Fibroblast of lung (primary cell): ENCODE measurements around the gene STX8. TPM values are rescaled to one million over a fixed set of nuclear protein-coding genes. Genes with fewer than 3 reads are reported as not detected.
"Not testable (repeated sequence)": the region's sequence is repeated elsewhere in the genome, so short reads cannot be mapped to it uniquely, and the experiment has no call there.

Source experiments
- DNase-seq, 2 donors: peaks; one replicate each; pipeline versions ENCODE4 v3.0.0 to v3.0.0-alpha.2; 2010; ENCODE audit warnings: low read depth in 2 of 2
- H2AFZ ChIP-seq: 2 replicates; pipeline ENCODE4 v1.5.1; 2012; ENCODE audit warnings: low read length, control low read depth, inconsistent platforms
- H3K27ac ChIP-seq: 2 replicates; pipeline ENCODE4 v1.5.1; 2011; ENCODE audit warnings: low read length, control low read depth; ENCODE audit not compliant: insufficient read depth
- H3K27me3 ChIP-seq: 2 replicates; pipeline ENCODE4 v1.5.1; 2011; ENCODE audit warnings: mild to moderate bottlenecking, low read length; ENCODE audit not compliant: control insufficient read depth, insufficient read depth
- H3K36me3 ChIP-seq: 2 replicates; pipeline ENCODE4 v1.5.1; 2011; ENCODE audit warnings: low read length; ENCODE audit not compliant: control insufficient read depth, insufficient read depth
- H3K4me1 ChIP-seq: 2 replicates; pipeline ENCODE4 v1.5.1; 2011; ENCODE audit warnings: low read length; ENCODE audit not compliant: control insufficient read depth, insufficient read depth; ENCODE audit errors: extremely low read depth
- H3K4me2 ChIP-seq: 2 replicates; pipeline ENCODE4 v1.5.1; 2011; ENCODE audit warnings: low read length, control low read depth; ENCODE audit not compliant: insufficient read depth; ENCODE audit errors: extremely low read depth
- H3K4me3 ChIP-seq, 4 experiments: fragments of 200-600 bp in 1 of 4; sonication (generic) in 1 of 4; replicated peaks in 1 of 4; 2 replicates each; pipeline ENCODE4 v1.5.1; 2011 to 2016; ENCODE audit warnings: low read length in 4 of 4, low read depth in 3 of 4, mild to moderate bottlenecking in 3 of 4, control low read depth in 2 of 4, inconsistent platforms in 1 of 4, mixed read lengths in 1 of 4; ENCODE audit not compliant: insufficient read depth in 1 of 4; ENCODE audit errors: control extremely low read depth in 1 of 4
- H3K79me2 ChIP-seq: 2 replicates; pipeline ENCODE4 v1.5.1; 2012; ENCODE audit warnings: mild to moderate bottlenecking, low read length, inconsistent platforms; ENCODE audit not compliant: control insufficient read depth, insufficient read depth
- H3K9ac ChIP-seq: 2 replicates; pipeline ENCODE4 v1.5.1; 2011; ENCODE audit warnings: mild to moderate bottlenecking, low read length, control low read depth; ENCODE audit not compliant: insufficient read depth
- H3K9me3 ChIP-seq: 2 replicates; pipeline ENCODE4 v1.5.1; 2012; ENCODE audit warnings: low read depth, low read length; ENCODE audit not compliant: control insufficient read depth, insufficient read depth
- H4K20me1 ChIP-seq: 2 replicates; pipeline ENCODE4 v1.5.1; 2011; ENCODE audit warnings: low read length; ENCODE audit not compliant: control insufficient read depth, insufficient read depth; ENCODE audit errors: extremely low read depth
- CTCF ChIP-seq, 2 donors: IDR thresholded peaks in 1 of 2; conservative IDR thresholded peaks in 1 of 2; 1 replicate in 1 of 2; 2 replicates in 1 of 2; pipeline ENCODE4 v1.5.1; 2011 to 2012; ENCODE audit warnings: low read length in 2 of 2, control low read depth in 1 of 2, inconsistent platforms in 1 of 2, low read depth in 1 of 2, mild to moderate bottlenecking in 1 of 2
- EZH2 ChIP-seq: IDR thresholded peaks from 2 replicates; pipeline ENCODE4 v1.5.1; 2012; ENCODE audit warnings: low read length, control low read depth, mild to moderate bottlenecking; ENCODE audit errors: missing control alignments
- polyA plus RNA-seq, 2 donors: library from polyadenylated mRNA; depleted of rRNA in 1 of 2; stranded (reverse) in 1 of 2; unstranded in 1 of 2; fragments of >200 nt; gene quantifications; 2 replicates each; pipeline ENCODE4 v1.2.1, GENCODE V29; 2011 to 2012; ENCODE audit warnings: missing spikeins in 1 of 2
- total RNA-seq: library from RNA; depleted of rRNA; stranded (reverse); fragments of >200 nt; gene quantifications from 2 replicates; pipeline ENCODE4 v1.2.1, GENCODE V29; 2014

STX8 gene
- total and polyA plus RNA-seq, 2 donors (not counting 1 experiment from before 2014, with no cell fraction given), result 84.7 to 128 TPM

- TF ChIP-seq CTCF (conservative IDR thresholded peaks at IDR 0.05 in 1 of 2, IDR thresholded peaks at IDR 0.05 in 1 of 2; ENCODE audit: low read depth in 1 of 2, low read length in 2 of 2) (no peak), EZH2 (no peak)
- Histone ChIP-seq H2AFZ (no peak overlapping the region), H3K36me3 (no peaks in the 10 kb centered on the region), H3K4me1 (no peaks in the 10 kb centered on the region), H3K79me2 (no peaks in the 10 kb centered on the region), H4K20me1 (no peaks in the 10 kb centered on the region), H3K27ac (no peak overlapping the region), H3K27me3 (no peaks in the 10 kb centered on the region), H3K9me3 (no peaks in the 10 kb centered on the region), H3K9ac (no peak overlapping the region), H3K4me3 (no peak overlapping the region), H3K4me2 (no peak overlapping the region)
- no peak for DNase-seq
Measured at GRCh38 chr17:9598661-9599060, 23.0 kb upstream of the STX8 start.

GRCh38 chr17:9597638-9598037 lies 22.0 kb upstream of the STX8 start:
- not testable (repeated sequence) for H3K27me3 ChIP-seq, H3K79me2 ChIP-seq, H3K9me3 ChIP-seq, H2AFZ ChIP-seq, H3K27ac ChIP-seq, H3K4me2 ChIP-seq, H3K4me1 ChIP-seq, DNase-seq, H4K20me1 ChIP-seq, H3K36me3 ChIP-seq, H3K9ac ChIP-seq, H3K4me3 ChIP-seq

- H3K4me1 ChIP-seq, result no peaks in the 10 kb centered on the region
- no peak for TF ChIP-seq EZH2
- TF ChIP-seq CTCF (conservative IDR thresholded peaks at IDR 0.05 in 1 of 2, IDR thresholded peaks at IDR 0.05 in 1 of 2; ENCODE audit: low read depth in 1 of 2, low read length in 2 of 2), result no peak
- H3K79me2 ChIP-seq, result no peaks in the 10 kb centered on the region
- no peaks in the 10 kb centered on the region for H4K20me1 ChIP-seq
- DNase-seq, result no peak
- H3K36me3 ChIP-seq, result no peaks in the 10 kb centered on the region
- H3K27ac ChIP-seq, result no peak overlapping the region
- no peak overlapping the region for H3K9ac ChIP-seq
- no peak overlapping the region for H3K4me3 ChIP-seq
- no peaks in the 10 kb centered on the region for H3K9me3 ChIP-seq
- no peak overlapping the region for H3K4me2 ChIP-seq
- H2AFZ ChIP-seq, result no peak overlapping the region
- no peaks in the 10 kb centered on the region for H3K27me3 ChIP-seq
Measured at GRCh38 chr17:9594065-9594464, 18.4 kb upstream of the STX8 start.
